Karpas-422 (cell line): ENCODE measurements around the gene ZNF491. TPM values are rescaled to one million over a fixed set of nuclear protein-coding genes. Genes with fewer than 3 reads are reported as not detected.

Source experiments
- DNase-seq: peaks from one replicate; pipeline ENCODE4 v3.0.0-alpha.2; 2015
- H2AFZ ChIP-seq: fragments of 200-600 bp; sonication (generic); 2 replicates; pipeline ENCODE4 v1.6.1; 2014; ENCODE audit warnings: antibody characterized with exemption, low read length, mixed read lengths
- H3K27ac ChIP-seq: fragments of 200-600 bp; sonication (generic); 2 replicates; pipeline ENCODE4 v1.5.1; 2014; ENCODE audit warnings: mild to moderate bottlenecking, low read length, moderate library complexity
- H3K27me3 ChIP-seq: fragments of 200-600 bp; sonication (generic); 2 replicates; pipeline ENCODE4 v1.6.1; 2014; ENCODE audit warnings: low read length, mixed read lengths
- H3K36me3 ChIP-seq: fragments of 200-600 bp; sonication (generic); 2 replicates; pipeline ENCODE4 v1.6.1; 2014; ENCODE audit warnings: low read length, mixed read lengths; ENCODE audit not compliant: insufficient read depth
- H3K4me1 ChIP-seq: fragments of 200-600 bp; sonication (generic); 2 replicates; pipeline ENCODE4 v1.6.1; 2014; ENCODE audit warnings: mild to moderate bottlenecking, low read length, mixed read lengths
- H3K4me2 ChIP-seq: fragments of 200-600 bp; sonication (generic); 2 replicates; pipeline ENCODE4 v1.6.1; 2014; ENCODE audit warnings: low read length, low read depth, mild to moderate bottlenecking; ENCODE audit not compliant: poor library complexity, severe bottlenecking
- H3K4me3 ChIP-seq: fragments of 200-600 bp; sonication (generic); 2 replicates; pipeline ENCODE4 v1.5.1; 2014; ENCODE audit warnings: mild to moderate bottlenecking, antibody characterized with exemption, low read length, mixed read lengths
- H3K79me2 ChIP-seq: fragments of 200-600 bp; sonication (generic); 2 replicates; pipeline ENCODE4 v1.6.1; 2014; ENCODE audit warnings: mild to moderate bottlenecking, low read length, mixed read lengths
- H3K9ac ChIP-seq: fragments of 200-600 bp; sonication (generic); 2 replicates; pipeline ENCODE4 v1.6.0; 2014; ENCODE audit warnings: low read length
- H3K9me2 ChIP-seq: fragments of 200-600 bp; sonication (generic), shearing (Covaris generic); replicated peaks from 2 replicates; pipeline ENCODE4 v1.6.0; 2014; ENCODE audit warnings: mild to moderate bottlenecking, low read length, moderate library complexity; ENCODE audit not compliant: insufficient read depth
- H3K9me3 ChIP-seq: fragments of 300-700, 200-600 bp; sonication (generic); 2 replicates; pipeline ENCODE4 v1.6.1; 2014; ENCODE audit warnings: low read length, mixed read lengths
- H4K20me1 ChIP-seq: fragments of 200-600 bp; sonication (generic); 2 replicates; pipeline ENCODE4 v1.6.1; 2014; ENCODE audit warnings: mild to moderate bottlenecking, antibody characterized with exemption, low read length, low read depth; ENCODE audit not compliant: insufficient read depth
- total RNA-seq: library from RNA; depleted of rRNA; stranded (reverse); fragments of >200 nt; shearing (Covaris generic); gene quantifications from 2 replicates; pipeline ENCODE4 v1.2.3, GENCODE V29; 2014; ENCODE audit warnings: low replicate concordance

The ZNF491 gene
- total RNA-seq, 1 experiment from 2014 or later = 3.1 TPM

- Histone ChIP-seq H3K79me2 (no peaks in the 10 kb centered on the region), H3K4me3 (no peak overlapping the region), H3K9me3 (peaks cover 52% of the 10 kb centered on the region), H3K9ac (no peak overlapping the region), H4K20me1 (no peaks in the 10 kb centered on the region), H3K4me2 (no peak overlapping the region), H3K4me1 (no peaks in the 10 kb centered on the region), H3K9me2 (no peaks in the 10 kb centered on the region), H3K27me3 (no peaks in the 10 kb centered on the region), H3K36me3 (peaks cover 42% of the 10 kb centered on the region), H2AFZ (no peak overlapping the region), H3K27ac (no peak overlapping the region)
- no peak for DNase-seq
Measured at GRCh38 chr19:11783767-11784166, 14.6 kb upstream of the ZNF491 start.

GRCh38 chr19:11784356-11784755, 14.0 kb upstream of the ZNF491 start:
- Histone ChIP-seq H3K9me3 (peaks cover 53% of the 10 kb centered on the region), H3K4me1 (no peaks in the 10 kb centered on the region), H3K4me3 (no peak overlapping the region), H3K79me2 (no peaks in the 10 kb centered on the region), H3K27ac (no peak overlapping the region), H3K9ac (no peak overlapping the region), H3K9me2 (no peaks in the 10 kb centered on the region), H3K4me2 (no peak overlapping the region), H2AFZ (no peak overlapping the region), H3K36me3 (peaks cover 38% of the 10 kb centered on the region), H3K27me3 (no peaks in the 10 kb centered on the region), H4K20me1 (no peaks in the 10 kb centered on the region)
- no peak for DNase-seq

GRCh38 chr19:11787536-11787935, 10.8 kb upstream of the ZNF491 start:
- Histone ChIP-seq H3K4me2 (no peak overlapping the region), H4K20me1 (no peaks in the 10 kb centered on the region), H3K4me3 (no peak overlapping the region), H3K27ac (no peak overlapping the region), H2AFZ (no peak overlapping the region), H3K36me3 (peaks cover 10% of the 10 kb centered on the region), H3K4me1 (no peaks in the 10 kb centered on the region), H3K27me3 (no peaks in the 10 kb centered on the region), H3K9me2 (no peaks in the 10 kb centered on the region), H3K9ac (no peak overlapping the region), H3K79me2 (no peaks in the 10 kb centered on the region), H3K9me3 (peaks cover 31% of the 10 kb centered on the region)
- DNase-seq = no peak

- no peaks in the 10 kb centered on the region for H3K27me3 ChIP-seq
Measured at GRCh38 chr19:11792942-11793341, 5.4 kb upstream of the ZNF491 start.

GRCh38 chr19:11797491-11797890, 832 bp upstream of the ZNF491 start:
- H3K79me2 ChIP-seq = no peaks in the 10 kb centered on the region
- H3K36me3 ChIP-seq = no peaks in the 10 kb centered on the region
- peak overlapping the region; percentile 93 for H3K4me2 ChIP-seq
- peak overlapping the region; percentile 77 for H3K4me3 ChIP-seq
- 0 out of 2 replicates have a peak, but pooled peaks cover 4% of the 10 kb centered on the region for H3K9me3 ChIP-seq
- no peak overlapping the region for H3K27ac ChIP-seq
- peak overlapping the region; percentile 44 for H3K9ac ChIP-seq
- H4K20me1 ChIP-seq = no peaks in the 10 kb centered on the region
- DNase-seq = peak; percentile 94
- H3K9me2 ChIP-seq = no peaks in the 10 kb centered on the region
- H3K27me3 ChIP-seq = no peaks in the 10 kb centered on the region
- H3K4me1 ChIP-seq = peaks cover 26% of the 10 kb centered on the region
- H2AFZ ChIP-seq = 0 out of 2 replicates have a peak overlapping the region, but pooled peaks have one; percentile 73

More at GRCh38 chr19:11792942-11793341, 5.4 kb upstream of the ZNF491 start:
- no peak for DNase-seq
- no peak overlapping the region for H3K4me3 ChIP-seq
- peaks cover 6% of the 10 kb centered on the region; the same call in 1 of the 2 replicates for H3K9me3 ChIP-seq
- H2AFZ ChIP-seq = no peak overlapping the region
- H3K9me2 ChIP-seq = no peaks in the 10 kb centered on the region
- H3K4me2 ChIP-seq = no peak overlapping the region
- H3K9ac ChIP-seq = no peak overlapping the region
- no peaks in the 10 kb centered on the region for H3K79me2 ChIP-seq
- no peaks in the 10 kb centered on the region for H4K20me1 ChIP-seq
- no peak overlapping the region for H3K27ac ChIP-seq
- H3K36me3 ChIP-seq = no peaks in the 10 kb centered on the region
- peaks cover 18% of the 10 kb centered on the region for H3K4me1 ChIP-seq

- H4K20me1 ChIP-seq = no peaks in the 10 kb centered on the region
- no peaks in the 10 kb centered on the region for H3K27me3 ChIP-seq
- DNase-seq = no peak
- no peak overlapping the region for H3K27ac ChIP-seq
- no peak overlapping the region for H3K9ac ChIP-seq
- H3K36me3 ChIP-seq = peaks cover 12% of the 10 kb centered on the region; the same call in 1 of the 2 replicates
- H3K9me3 ChIP-seq = peaks cover 32% of the 10 kb centered on the region
- H2AFZ ChIP-seq = no peak overlapping the region
- H3K4me3 ChIP-seq = no peak overlapping the region
- no peak overlapping the region for H3K4me2 ChIP-seq
- no peaks in the 10 kb centered on the region for H3K4me1 ChIP-seq
- H3K9me2 ChIP-seq = no peaks in the 10 kb centered on the region
- H3K79me2 ChIP-seq = no peaks in the 10 kb centered on the region
Measured at GRCh38 chr19:11806354-11807098, 8.2 kb downstream of the ZNF491 start.

- no peaks in the 10 kb centered on the region for H3K4me1 ChIP-seq
- no peaks in the 10 kb centered on the region for H3K27me3 ChIP-seq
- peaks cover 12% of the 10 kb centered on the region; the same call in 1 of the 2 replicates for H3K36me3 ChIP-seq
- no peaks in the 10 kb centered on the region for H3K9me2 ChIP-seq
- no peaks in the 10 kb centered on the region for H4K20me1 ChIP-seq
- no peak overlapping the region for H2AFZ ChIP-seq
- no peaks in the 10 kb centered on the region for H3K79me2 ChIP-seq
- no peak overlapping the region for H3K27ac ChIP-seq
- no peak overlapping the region for H3K9ac ChIP-seq
- H3K9me3 ChIP-seq = peaks cover 31% of the 10 kb centered on the region
- DNase-seq = no peak
- no peak overlapping the region for H3K4me2 ChIP-seq
- H3K4me3 ChIP-seq = no peak overlapping the region
Measured at GRCh38 chr19:11807099-11807380, 8.7 kb downstream of the ZNF491 start.

- Histone ChIP-seq H3K9ac (peak overlapping the region; percentile 84), H3K27ac (no peak overlapping the region), H3K27me3 (no peaks in the 10 kb centered on the region)
Measured at GRCh38 chr19:11813703-11814028, 15.3 kb downstream of the ZNF491 start.

More at GRCh38 chr19:11813703-11814028, 15.3 kb downstream of the ZNF491 start:
- Histone ChIP-seq H3K4me2 (peak overlapping the region; percentile 81), H3K79me2 (peaks cover 23% of the 10 kb centered on the region), H3K36me3 (no peaks in the 10 kb centered on the region), H3K9me2 (no peaks in the 10 kb centered on the region), H3K4me3 (peak overlapping the region; percentile 83), H3K4me1 (peaks cover 13% of the 10 kb centered on the region), H2AFZ (peak overlapping the region; percentile 86), H3K9me3 (no peaks in the 10 kb centered on the region), H4K20me1 (no peaks in the 10 kb centered on the region)
- no peak for DNase-seq
